Fibroblast of villous mesenchyme (primary cell): Measurements from ENCODE around the gene DISC1. TPM values are rescaled to one million over a fixed set of nuclear protein-coding genes. Genes with fewer than 3 reads are reported as not detected.
"Not testable (repeated sequence)": the region's sequence is repeated elsewhere in the genome, so short reads cannot be mapped to it uniquely, and the experiment has no call there.

Experiments
- DNase-seq: peaks from one replicate; pipeline ENCODE4 v3.0.0-alpha.2; 2010; ENCODE audit warnings: low read depth
- H3K4me3 ChIP-seq: 2 replicates; pipeline ENCODE4 v1.5.1; 2011; ENCODE audit warnings: low read depth, mild to moderate bottlenecking, low read length
- total RNA-seq: library from RNA; depleted of rRNA; stranded (reverse); fragments of >200 nt; gene quantifications from 2 replicates; pipeline ENCODE4 v1.2.3, GENCODE V29; 2012
- TF ChIP-seq, protein P1 (sequence below): IDR thresholded peaks from 2 replicates; pipeline ENCODE4 v1.5.1; 2012; ENCODE audit warnings: low read depth, mild to moderate bottlenecking, low read length; ENCODE audit not compliant: insufficient read depth

Gene DISC1
- total RNA-seq, 1 donor = 9.9 TPM

DNA sequence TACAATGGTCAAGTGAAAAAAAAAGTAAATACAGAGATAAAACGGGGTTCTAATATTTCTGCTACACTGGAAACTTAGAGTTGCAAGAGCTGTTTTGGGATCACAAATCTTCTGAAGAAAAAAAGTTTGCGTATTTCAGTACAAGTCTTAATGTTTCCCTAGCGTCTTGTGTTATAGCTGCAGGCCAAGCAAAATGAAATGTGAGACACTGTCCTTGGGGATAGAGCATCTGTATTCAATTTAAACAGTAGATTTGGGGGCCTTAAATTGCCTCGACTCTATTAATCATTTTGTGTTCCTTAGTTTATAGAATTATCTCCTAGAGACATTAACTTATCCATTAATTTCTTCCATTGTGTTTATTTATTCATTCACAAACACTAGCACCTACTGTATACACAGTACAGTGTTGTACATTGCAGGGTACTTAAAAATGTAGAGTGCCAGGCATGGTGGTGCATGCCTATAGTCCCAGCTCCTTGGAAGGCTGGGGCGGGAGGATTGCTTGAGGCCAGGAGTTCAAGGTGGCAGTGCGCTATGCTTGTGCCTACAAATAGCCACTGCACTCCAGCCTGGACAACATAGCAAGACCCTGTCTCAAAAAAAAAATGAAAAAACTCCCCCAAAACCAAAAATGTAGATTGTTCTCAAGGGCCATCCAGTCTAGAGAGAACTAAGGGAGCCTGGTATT, 7.9 kb downstream of the DISC1 start:
- no peak for DNase-seq
- H3K4me3 ChIP-seq = no peak overlapping the region
- TF ChIP-seq, protein P1, sequence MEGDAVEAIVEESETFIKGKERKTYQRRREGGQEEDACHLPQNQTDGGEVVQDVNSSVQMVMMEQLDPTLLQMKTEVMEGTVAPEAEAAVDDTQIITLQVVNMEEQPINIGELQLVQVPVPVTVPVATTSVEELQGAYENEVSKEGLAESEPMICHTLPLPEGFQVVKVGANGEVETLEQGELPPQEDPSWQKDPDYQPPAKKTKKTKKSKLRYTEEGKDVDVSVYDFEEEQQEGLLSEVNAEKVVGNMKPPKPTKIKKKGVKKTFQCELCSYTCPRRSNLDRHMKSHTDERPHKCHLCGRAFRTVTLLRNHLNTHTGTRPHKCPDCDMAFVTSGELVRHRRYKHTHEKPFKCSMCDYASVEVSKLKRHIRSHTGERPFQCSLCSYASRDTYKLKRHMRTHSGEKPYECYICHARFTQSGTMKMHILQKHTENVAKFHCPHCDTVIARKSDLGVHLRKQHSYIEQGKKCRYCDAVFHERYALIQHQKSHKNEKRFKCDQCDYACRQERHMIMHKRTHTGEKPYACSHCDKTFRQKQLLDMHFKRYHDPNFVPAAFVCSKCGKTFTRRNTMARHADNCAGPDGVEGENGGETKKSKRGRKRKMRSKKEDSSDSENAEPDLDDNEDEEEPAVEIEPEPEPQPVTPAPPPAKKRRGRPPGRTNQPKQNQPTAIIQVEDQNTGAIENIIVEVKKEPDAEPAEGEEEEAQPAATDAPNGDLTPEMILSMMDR = no peak

DNA sequence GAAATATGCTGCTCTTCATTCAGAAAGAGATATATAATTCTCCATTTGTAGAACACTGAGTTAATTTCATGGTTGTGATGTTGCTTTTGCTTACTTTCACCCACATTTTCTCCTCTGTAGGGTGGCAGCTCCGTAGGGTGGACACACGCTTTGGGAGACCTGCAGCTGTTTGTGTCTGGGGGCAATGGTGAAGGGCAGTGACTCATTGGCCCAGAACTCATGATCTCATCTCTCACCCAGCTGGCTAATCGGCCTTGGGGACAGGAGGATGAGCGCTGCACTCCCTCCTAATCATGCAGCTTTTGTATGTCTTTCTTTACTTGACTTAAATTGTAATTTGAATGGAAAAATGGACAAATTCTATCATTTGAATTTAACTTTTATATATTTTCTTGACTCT, 9.6 kb downstream of the DISC1 start:
- H3K4me3 ChIP-seq = no peak overlapping the region
- DNase-seq = peak; percentile 74
- TF ChIP-seq, protein P1 = no peak

DNA sequence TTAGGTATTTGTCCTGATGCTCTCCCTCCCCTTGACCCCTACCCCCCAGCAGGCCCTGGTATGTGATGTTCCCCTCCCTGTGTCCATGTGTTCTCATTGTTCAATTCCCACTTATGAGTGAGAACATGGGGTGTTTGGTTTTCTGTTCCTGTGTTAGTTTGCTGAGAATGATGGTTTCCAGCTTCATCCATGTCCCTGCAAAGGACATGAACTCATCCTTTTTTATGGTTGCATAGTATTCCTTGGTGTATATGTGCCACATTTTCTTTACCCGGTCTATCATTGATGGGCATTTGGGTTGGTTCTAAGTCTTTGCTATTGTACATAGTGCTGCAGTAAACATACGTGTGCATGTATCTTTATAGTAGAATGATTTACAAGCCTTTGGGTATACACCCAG, 10.3 kb downstream of the DISC1 start:
- DNase-seq, H3K4me3 ChIP-seq: not testable (repeated sequence)

DNA sequence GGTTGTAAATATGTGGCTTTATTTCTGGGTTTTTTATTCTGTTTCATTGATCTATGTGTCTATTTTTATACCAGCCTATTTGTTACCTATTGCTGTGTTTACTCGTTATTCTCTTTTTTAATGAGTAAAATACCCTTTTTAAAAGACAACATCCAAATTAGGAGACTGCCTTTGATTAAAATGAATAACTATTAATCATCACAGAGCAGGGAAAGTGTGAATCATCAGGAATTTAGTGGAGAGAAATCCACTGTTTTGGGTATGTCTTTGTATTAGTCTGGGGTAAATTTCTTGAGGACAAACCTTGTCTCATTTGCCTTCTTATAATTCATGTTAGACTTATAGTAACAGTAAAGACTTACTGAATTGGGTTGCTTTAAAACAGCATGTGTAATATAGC, 12.1 kb downstream of the DISC1 start:
- DNase-seq = no peak
- H3K4me3 ChIP-seq = no peak overlapping the region
- TF ChIP-seq, protein P1 = no peak

DNA sequence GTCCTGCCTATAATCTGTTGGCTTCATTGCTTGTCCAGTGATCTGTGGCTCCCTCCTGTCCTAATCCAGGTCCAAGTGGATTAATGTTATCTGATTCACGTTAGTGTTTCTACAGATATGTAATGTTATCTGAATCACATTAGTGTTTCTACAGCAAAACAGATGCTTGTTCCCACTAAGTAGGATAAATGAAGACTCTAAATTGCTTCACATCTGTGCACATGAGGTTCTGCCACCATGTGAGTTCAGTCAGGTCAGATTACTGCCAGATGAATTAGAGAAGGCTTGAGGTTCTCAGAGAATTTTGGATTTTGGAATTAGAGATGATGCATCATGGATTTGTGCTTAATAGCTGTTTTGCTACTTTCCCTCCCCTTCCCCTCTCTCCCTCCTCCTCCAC, 13.2 kb downstream of the DISC1 start:
- no peak for DNase-seq
- H3K4me3 ChIP-seq = no peak overlapping the region
- TF ChIP-seq, protein P1 = no peak

DNA sequence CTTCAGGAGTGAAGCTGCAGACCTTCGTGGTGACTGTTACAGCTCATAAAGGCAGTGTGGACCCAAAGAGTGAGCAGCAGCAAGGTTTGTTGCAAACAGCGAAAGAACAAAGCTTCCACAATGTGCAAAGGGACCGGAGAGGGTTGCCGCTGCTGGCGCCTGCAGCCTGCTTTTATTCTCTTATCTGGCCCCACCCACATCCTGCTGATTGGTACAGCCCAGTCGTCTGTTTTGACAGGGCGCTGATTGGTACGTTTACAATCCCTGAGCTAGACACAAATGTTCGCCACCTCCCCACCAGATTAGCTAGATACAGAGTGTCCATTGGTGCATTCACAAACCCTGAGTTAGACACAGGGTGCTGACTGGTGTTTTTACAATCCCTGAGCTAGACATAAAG, 14.9 kb downstream of the DISC1 start:
- not testable (repeated sequence) for H3K4me3 ChIP-seq, DNase-seq

DNA sequence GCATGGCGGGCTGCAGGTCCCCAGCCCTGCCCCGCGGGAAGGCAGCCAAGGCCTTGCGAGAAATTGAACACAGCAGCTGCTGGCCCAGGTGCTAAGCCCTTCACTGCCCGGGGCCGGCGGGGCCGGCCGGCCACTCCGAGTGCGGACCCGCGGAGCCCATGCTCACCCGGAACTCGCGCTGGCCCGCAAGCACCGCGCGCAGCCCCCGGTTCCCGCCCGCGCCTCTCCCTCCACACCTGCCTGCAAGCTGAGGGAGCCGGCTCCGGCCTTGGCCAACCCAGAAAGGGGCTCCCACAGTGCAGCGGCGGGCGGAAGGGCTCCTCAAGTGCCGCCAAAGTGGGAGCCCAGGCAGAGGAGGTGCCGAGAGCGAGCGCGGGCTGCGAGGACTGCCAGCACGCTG, 15.5 kb downstream of the DISC1 start:
- DNase-seq, H3K4me3 ChIP-seq: not testable (repeated sequence)

DNA sequence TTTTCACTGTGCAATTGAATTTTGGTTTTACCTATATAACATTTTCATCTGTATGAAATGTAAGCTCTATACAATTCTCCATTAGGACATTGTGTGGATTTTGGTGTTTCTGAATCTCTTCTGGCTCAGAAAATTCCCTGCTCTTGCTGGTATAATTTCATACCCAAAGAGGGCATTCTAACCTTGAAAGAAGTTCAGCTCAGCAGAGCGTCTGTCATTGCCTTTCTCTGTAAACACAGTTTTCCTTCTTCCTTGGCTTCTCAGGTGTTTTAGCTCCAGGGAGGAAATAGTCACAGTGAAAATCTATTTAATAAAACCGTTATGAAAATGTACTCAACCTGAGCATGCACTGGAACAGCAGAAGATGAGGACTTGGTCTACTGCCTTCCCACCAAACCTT, 16.0 kb downstream of the DISC1 start:
- DNase-seq = no peak
- no peak overlapping the region for H3K4me3 ChIP-seq
- TF ChIP-seq, protein P1 = no peak
